Measurements from ENCODE around the gene GOLGA6L10.
A peak's percentile ranks its signal among the peaks of the same experiment; 100 is the strongest.
"Not testable (repeated sequence)": the region's sequence is repeated elsewhere in the genome, so short reads cannot be mapped to it uniquely, and the experiment has no call there.

The GOLGA6L10 gene

GRCh38 chr15:82349375-82349774 is at the start of gene GOLGA6L10:
Gene GOLGA6L10, minus strand, starts transcription at chr15:82349475. Its CDS starts 100 bp downstream, at chr15:82349375.
- DNase-seq, result not testable (repeated sequence)

GRCh38 chr15:82398785-82399184 is 49.5 kb upstream of the GOLGA6L10 start:
- DNase-seq, result no peak

- DNase-seq, result no peak
Observed at GRCh38 chr15:82397817-82398216, 48.5 kb upstream of the GOLGA6L10 start.

GRCh38 chr15:82395788-82396187 is 46.5 kb upstream of the GOLGA6L10 start:
- not testable (repeated sequence) for DNase-seq

- DNase-seq, result no peak
Observed at GRCh38 chr15:82393671-82394070, 44.4 kb upstream of the GOLGA6L10 start.

GRCh38 chr15:82392077-82392476 is 42.8 kb upstream of the GOLGA6L10 start:
- DNase-seq, result not testable (repeated sequence)

- DNase-seq, result not testable (repeated sequence)
Observed at GRCh38 chr15:82390152-82390551, 40.9 kb upstream of the GOLGA6L10 start.

GRCh38 chr15:82387209-82387608 is 37.9 kb upstream of the GOLGA6L10 start:
- not testable (repeated sequence) for DNase-seq

- not testable (repeated sequence) for DNase-seq
Observed at GRCh38 chr15:82381330-82381955, 32.2 kb upstream of the GOLGA6L10 start.

GRCh38 chr15:82379552-82379951 is 30.3 kb upstream of the GOLGA6L10 start:
- not testable (repeated sequence) for DNase-seq

- DNase-seq, result not testable (repeated sequence)
Observed at GRCh38 chr15:82373661-82374060, 24.4 kb upstream of the GOLGA6L10 start.

GRCh38 chr15:82371656-82372055 is 22.4 kb upstream of the GOLGA6L10 start:
- no peak for DNase-seq

- not testable (repeated sequence) for DNase-seq
Observed at GRCh38 chr15:82367790-82368189, 18.5 kb upstream of the GOLGA6L10 start.

GRCh38 chr15:82365692-82366323 is 16.5 kb upstream of the GOLGA6L10 start:
- DNase-seq, result peak; percentile 25

- DNase-seq, result not testable (repeated sequence)
Observed at GRCh38 chr15:82364548-82364947, 15.3 kb upstream of the GOLGA6L10 start.

GRCh38 chr15:82362790-82363189 is 13.5 kb upstream of the GOLGA6L10 start:
- not testable (repeated sequence) for DNase-seq

GRCh38 chr15:82360618-82361017 is 11.3 kb upstream of the GOLGA6L10 start:
- DNase-seq, result not testable (repeated sequence)

GRCh38 chr15:82355055-82355454 is 5.8 kb upstream of the GOLGA6L10 start:
- not testable (repeated sequence) for DNase-seq

- not testable (repeated sequence) for DNase-seq
Observed at GRCh38 chr15:82354546-82354945, 5.3 kb upstream of the GOLGA6L10 start.

GRCh38 chr15:82347645-82348044 is 1.6 kb downstream of the GOLGA6L10 start:
- DNase-seq, result not testable (repeated sequence)

- DNase-seq, result not testable (repeated sequence)
Observed at GRCh38 chr15:82345176-82345575, 4.1 kb downstream of the GOLGA6L10 start.

- not testable (repeated sequence) for DNase-seq
Observed at GRCh38 chr15:82344421-82344820, 4.9 kb downstream of the GOLGA6L10 start.

GRCh38 chr15:82343851-82344250 is 5.4 kb downstream of the GOLGA6L10 start:
- not testable (repeated sequence) for DNase-seq

- peak; percentile 12 for DNase-seq
Observed at GRCh38 chr15:82342632-82343374, 6.5 kb downstream of the GOLGA6L10 start.
